Measurements from ENCODE around the gene SLC35B4. TPM values are rescaled to one million over a fixed set of nuclear protein-coding genes. Genes with fewer than 3 reads are reported as not detected.

Gene SLC35B4
- total and polyA plus RNA-seq, 2 donors (not counting 1 experiment from before 2014, with no cell fraction given), result 6.0 to 14.8 TPM

DNA sequence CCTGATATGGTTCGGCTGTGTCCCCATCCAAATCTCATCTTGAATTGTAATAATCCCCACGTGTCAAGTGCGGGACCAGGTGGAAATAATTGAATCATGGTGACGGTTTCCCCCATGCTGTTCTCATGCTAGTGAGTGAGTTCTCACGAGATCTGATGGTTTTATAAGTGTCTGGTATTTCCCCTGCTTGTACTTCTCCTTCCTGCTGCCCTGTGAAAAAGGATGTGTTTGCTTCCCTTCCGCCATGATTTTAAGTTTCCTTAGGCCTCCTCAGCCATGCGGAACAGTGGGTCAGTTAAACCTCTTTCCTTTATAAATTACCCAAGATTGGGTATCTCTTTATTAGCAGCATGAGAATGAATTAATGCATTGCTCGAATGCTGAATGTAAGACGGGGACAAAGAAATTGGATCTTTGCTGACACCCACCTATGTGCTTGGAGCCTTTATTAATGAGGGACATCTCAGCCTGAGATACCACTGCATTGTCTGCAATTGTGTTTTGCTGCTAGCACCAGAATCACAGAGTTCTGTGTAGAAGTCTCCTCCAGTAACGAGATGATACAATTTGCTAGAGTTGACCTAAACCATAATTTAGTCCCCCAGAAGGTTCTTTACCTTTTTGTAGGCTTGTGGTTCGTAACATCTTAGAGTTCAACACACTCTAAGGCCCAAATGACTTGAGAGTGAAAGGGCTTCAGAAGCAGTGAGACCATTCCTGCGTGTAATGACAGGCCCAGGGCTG, 28.6 kb downstream of the SLC35B4 start:
- intact Hi-C loops (cut with micrococcal nuclease), result no loop called here
- H3K4me3 Mint-ChIP-seq, result no peak overlapping the region
- H4K20me1 ChIP-seq (ENCODE audit: control insufficient read depth, insufficient read depth, low read length, poor library complexity, severe bottlenecking), result no peaks in the 10 kb centered on the region
- ChIA-PET CTCF (interaction anchor here (0.8 kb wide), 1 partner anchor 34 kb away, joined by 3 read pairs; no protein-coding TSS in a partner anchor), POLR2A (no interaction called here)
- H3K4me1 Mint-ChIP-seq, result peaks cover 12% of the 10 kb centered on the region
- TF ChIP-seq EZH2 (IDR thresholded peaks at IDR 0.05; ENCODE audit: borderline replicate concordance, insufficient read depth, low read depth, low read length, poor library complexity, severe bottlenecking), result no peak
- TF ChIP-seq, protein P1, sequence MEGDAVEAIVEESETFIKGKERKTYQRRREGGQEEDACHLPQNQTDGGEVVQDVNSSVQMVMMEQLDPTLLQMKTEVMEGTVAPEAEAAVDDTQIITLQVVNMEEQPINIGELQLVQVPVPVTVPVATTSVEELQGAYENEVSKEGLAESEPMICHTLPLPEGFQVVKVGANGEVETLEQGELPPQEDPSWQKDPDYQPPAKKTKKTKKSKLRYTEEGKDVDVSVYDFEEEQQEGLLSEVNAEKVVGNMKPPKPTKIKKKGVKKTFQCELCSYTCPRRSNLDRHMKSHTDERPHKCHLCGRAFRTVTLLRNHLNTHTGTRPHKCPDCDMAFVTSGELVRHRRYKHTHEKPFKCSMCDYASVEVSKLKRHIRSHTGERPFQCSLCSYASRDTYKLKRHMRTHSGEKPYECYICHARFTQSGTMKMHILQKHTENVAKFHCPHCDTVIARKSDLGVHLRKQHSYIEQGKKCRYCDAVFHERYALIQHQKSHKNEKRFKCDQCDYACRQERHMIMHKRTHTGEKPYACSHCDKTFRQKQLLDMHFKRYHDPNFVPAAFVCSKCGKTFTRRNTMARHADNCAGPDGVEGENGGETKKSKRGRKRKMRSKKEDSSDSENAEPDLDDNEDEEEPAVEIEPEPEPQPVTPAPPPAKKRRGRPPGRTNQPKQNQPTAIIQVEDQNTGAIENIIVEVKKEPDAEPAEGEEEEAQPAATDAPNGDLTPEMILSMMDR (IDR thresholded peaks at IDR 0.05), result no peak
- no peak overlapping the region for H3K27ac Mint-ChIP-seq
- 100% methylated on average over 3 of the region's 12 CpGs for WGBS (ENCODE audit: insufficient coverage)
- no peaks in the 10 kb centered on the region for H3K9me3 Mint-ChIP-seq (ENCODE audit: insufficient read depth)
- H3K9me3 ChIP-seq (ENCODE audit: control extremely low read depth in 1 of 3, control insufficient read depth in 2 of 3, insufficient read depth in 1 of 3, low read length in 2 of 3), result no peaks in the 10 kb centered on the region
- no peak overlapping the region for H3K4me3 ChIP-seq (ENCODE audit: control extremely low read depth in 1 of 5, extremely low read depth in 1 of 5, insufficient read depth in 1 of 5, low read depth in 2 of 5, low read length in 4 of 5)
- H3K27ac ChIP-seq (ENCODE audit: low read length in 2 of 2), result no peak overlapping the region
- H3K9ac ChIP-seq (ENCODE audit: low read length), result no peak overlapping the region
- peaks cover 9 to 10% of the 10 kb centered on the region in 2 donors for H3K4me1 ChIP-seq (ENCODE audit: control insufficient read depth in 2 of 2, insufficient read depth in 2 of 2, low read length in 2 of 2)
- H3K27me3 ChIP-seq (replicated peaks in 1 of 4; ENCODE audit: control extremely low read depth in 1 of 4, control insufficient read depth in 3 of 4, insufficient read depth in 4 of 4, low read length in 3 of 4), result no peaks in the 10 kb centered on the region
- no peak overlapping the region for H3K4me2 ChIP-seq (replicated peaks; ENCODE audit: low read depth, low read length, poor library complexity, severe bottlenecking)
- ATAC-seq (ENCODE audit: low read depth), result no peak
- H3K79me2 ChIP-seq (ENCODE audit: control insufficient read depth, insufficient read depth, low read length), result no peaks in the 10 kb centered on the region
- DNase-seq, result no peak
- no peaks in the 10 kb centered on the region for H3K36me3 ChIP-seq (replicated peaks in 1 of 2; ENCODE audit: control extremely low read depth in 1 of 2, control insufficient read depth in 1 of 2, extremely low read depth in 1 of 2, insufficient read depth in 2 of 2, low read length in 1 of 2)
- H2AFZ ChIP-seq (ENCODE audit: insufficient read depth, low read depth, low read length, poor library complexity, severe bottlenecking), result no peak overlapping the region
- H3K27me3 Mint-ChIP-seq, result peaks cover 3% of the 10 kb centered on the region

DNA sequence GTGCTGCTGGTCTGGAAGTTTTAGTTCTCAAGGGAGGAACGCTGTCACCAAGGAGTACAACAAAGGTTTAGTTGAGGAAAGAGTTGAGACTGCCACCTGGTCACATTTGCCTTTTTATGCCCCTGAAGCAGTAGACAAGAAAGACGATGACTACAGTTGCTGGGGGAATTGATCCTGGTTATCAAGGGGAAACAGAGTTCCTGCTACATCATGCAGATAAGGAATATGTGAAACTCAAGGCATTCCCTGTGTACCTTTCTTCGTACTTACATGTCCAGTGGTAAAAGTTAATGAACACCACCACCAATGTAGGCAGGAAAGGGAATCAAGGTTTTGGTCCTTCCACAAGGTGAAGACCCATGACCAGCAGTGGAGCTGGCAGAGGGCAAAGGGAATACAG, 31.8 kb downstream of the SLC35B4 start:
- H3K27ac Mint-ChIP-seq, result no peak overlapping the region
- H2AFZ ChIP-seq (ENCODE audit: insufficient read depth, low read depth, low read length, poor library complexity, severe bottlenecking), result no peak overlapping the region
- no peak for ATAC-seq (ENCODE audit: low read depth)

More for the DNA sequence above, 31.8 kb downstream of the SLC35B4 start:
- no peaks in the 10 kb centered on the region for H3K9me3 ChIP-seq (ENCODE audit: control extremely low read depth in 1 of 3, control insufficient read depth in 2 of 3, insufficient read depth in 1 of 3, low read length in 2 of 3)
- WGBS (ENCODE audit: insufficient coverage), result 67% methylated on average over 2 of the region's 3 CpGs
- no peak for DNase-seq
- H3K4me1 ChIP-seq (ENCODE audit: control insufficient read depth in 2 of 2, insufficient read depth in 2 of 2, low read length in 2 of 2), result no peaks in the 10 kb centered on the region
- Mint-ChIP-seq H3K9me3 (ENCODE audit: insufficient read depth) (no peaks in the 10 kb centered on the region), H3K4me1 (no peaks in the 10 kb centered on the region), H3K27me3 (peaks cover 29% of the 10 kb centered on the region), H3K4me3 (no peak overlapping the region)
- POLR2A ChIA-PET, result no interaction called here
- no peaks in the 10 kb centered on the region for H4K20me1 ChIP-seq (ENCODE audit: control insufficient read depth, insufficient read depth, low read length, poor library complexity, severe bottlenecking)
- H3K9ac ChIP-seq (ENCODE audit: low read length), result no peak overlapping the region
- no peaks in the 10 kb centered on the region for H3K27me3 ChIP-seq (replicated peaks in 1 of 4; ENCODE audit: control extremely low read depth in 1 of 4, control insufficient read depth in 3 of 4, insufficient read depth in 4 of 4, low read length in 3 of 4)
- no peak overlapping the region for H3K4me3 ChIP-seq (ENCODE audit: control extremely low read depth in 1 of 5, extremely low read depth in 1 of 5, insufficient read depth in 1 of 5, low read depth in 2 of 5, low read length in 4 of 5)
- H3K27ac ChIP-seq (ENCODE audit: low read length in 2 of 2), result no peak overlapping the region
- CTCF ChIA-PET, result no interaction called here
- no peaks in the 10 kb centered on the region for H3K79me2 ChIP-seq (ENCODE audit: control insufficient read depth, insufficient read depth, low read length)
- TF ChIP-seq EZH2 (IDR thresholded peaks at IDR 0.05; ENCODE audit: borderline replicate concordance, insufficient read depth, low read depth, low read length, poor library complexity, severe bottlenecking), result no peak
- TF ChIP-seq, protein P1 (IDR thresholded peaks at IDR 0.05), result no peak
- H3K4me2 ChIP-seq (replicated peaks; ENCODE audit: low read depth, low read length, poor library complexity, severe bottlenecking), result no peak overlapping the region
- intact Hi-C loops (cut with micrococcal nuclease), result no loop called here
- no peaks in the 10 kb centered on the region for H3K36me3 ChIP-seq (replicated peaks in 1 of 2; ENCODE audit: control extremely low read depth in 1 of 2, control insufficient read depth in 1 of 2, extremely low read depth in 1 of 2, insufficient read depth in 2 of 2, low read length in 1 of 2)

Measured in B cell (primary cell).